ENCODE data around the gene PLCH1.
"Not testable (repeated sequence)": the region's sequence is repeated elsewhere in the genome, so short reads cannot be mapped to it uniquely, and the experiment has no call there.

GRCh38 chr3:155614410-155614809, 130.5 kb downstream of the PLCH1 start:
- TF ChIP-seq CTCF, POLR2A (IDR thresholded peaks at IDR 0.05): not testable (repeated sequence)

Data from right lobe of liver (tissue), 4 donors.